B cell (primary cell): Measurements from ENCODE around the gene HSF4. TPM values are rescaled to one million over a fixed set of nuclear protein-coding genes. Genes with fewer than 3 reads are reported as not detected.

Experiments
- ATAC-seq: fragments of 200-7000 bp; cut with Tn5 transposase; one replicate; pipeline ENCODE4 v1.10.0; 2021; ENCODE audit warnings: low read depth, mild to moderate bottlenecking, moderate number of reproducible peaks, moderate library complexity
- CTCF ChIA-PET: fragments of 350-600 bp; sonication (Branson Sonifier 250); formaldehyde crosslinking; loops from one replicate; lab custom pipeline; 2021; ENCODE audit warnings: antibody characterized with exemption, inconsistent platforms; lab: Charles Lee
- POLR2A ChIA-PET: fragments of 350-600 bp; sonication (Branson Sonifier 250); formaldehyde crosslinking; loops from one replicate; lab custom pipeline; 2021; ENCODE audit warnings: antibody characterized with exemption; lab: Charles Lee
- DNase-seq: peaks from one replicate; pipeline ENCODE4 v3.0.0; 2013
- H2AFZ ChIP-seq: 2 replicates; pipeline ENCODE4 v1.6.1; 2012; ENCODE audit warnings: mild to moderate bottlenecking, low read depth, low read length; ENCODE audit not compliant: insufficient read depth, poor library complexity, severe bottlenecking
- H3K27ac ChIP-seq, 2 donors: 1 replicate in 1 of 2; 2 replicates in 1 of 2; pipeline ENCODE4 v1.5.1; 2012 to 2013; ENCODE audit warnings: low read length in 2 of 2, mild to moderate bottlenecking in 2 of 2, moderate library complexity in 1 of 2
- H3K27me3 ChIP-seq, 4 experiments: fragments of 200-600 bp in 1 of 4; sonication (generic) in 1 of 4; replicated peaks in 1 of 4; 1 replicate in 2 of 4; 2 replicates in 2 of 4; pipeline versions ENCODE4 v1.6.1 to v1.7.0; 2013 to 2016; ENCODE audit warnings: low read length in 3 of 4, mild to moderate bottlenecking in 2 of 4, mixed read lengths in 1 of 4, moderate library complexity in 1 of 4; ENCODE audit not compliant: insufficient read depth in 4 of 4, control insufficient read depth in 3 of 4; ENCODE audit errors: control extremely low read depth in 1 of 4
- H3K36me3 ChIP-seq, 2 experiments: replicated peaks in 1 of 2; 1 replicate in 1 of 2; 2 replicates in 1 of 2; pipeline versions ENCODE4 v1.6.1 to v1.7.1; 2013; ENCODE audit warnings: low read length in 1 of 2; ENCODE audit not compliant: insufficient read depth in 2 of 2, control insufficient read depth in 1 of 2; ENCODE audit errors: control extremely low read depth in 1 of 2, extremely low read depth in 1 of 2
- H3K4me1 ChIP-seq, 2 donors: fragments of 200-600 bp in 1 of 2; sonication (generic) in 1 of 2; 1 replicate in 1 of 2; 2 replicates in 1 of 2; pipeline versions ENCODE4 v1.5.1 to v1.6.1; 2013 to 2017; ENCODE audit warnings: low read length in 2 of 2; ENCODE audit not compliant: control insufficient read depth in 2 of 2, insufficient read depth in 2 of 2
- H3K4me2 ChIP-seq: replicated peaks from 2 replicates; pipeline ENCODE3; 2012; ENCODE audit warnings: mild to moderate bottlenecking, low read depth, low read length; ENCODE audit not compliant: poor library complexity, severe bottlenecking
- H3K4me3 ChIP-seq, 5 experiments: fragments of 200-600 bp in 1 of 5; sonication (generic) in 1 of 5; 1 replicate in 3 of 5; 2 replicates in 2 of 5; pipeline versions ENCODE4 v1.5.1 to v1.7.0; 2011 to 2016; ENCODE audit warnings: low read length in 4 of 5, mild to moderate bottlenecking in 4 of 5, low read depth in 2 of 5, control low read depth in 1 of 5, moderate library complexity in 1 of 5; ENCODE audit not compliant: insufficient read depth in 1 of 5; ENCODE audit errors: control extremely low read depth in 1 of 5, extremely low read depth in 1 of 5
- H3K79me2 ChIP-seq: fragments of 200-600 bp; sonication (generic); one replicate; pipeline ENCODE4 v1.6.0; 2016; ENCODE audit warnings: low read length; ENCODE audit not compliant: control insufficient read depth, insufficient read depth
- H3K9ac ChIP-seq: fragments of 200-600 bp; sonication (generic); 2 replicates; pipeline ENCODE4 v1.6.1; 2017; ENCODE audit warnings: mild to moderate bottlenecking, low read length, moderate library complexity
- H3K9me3 ChIP-seq, 3 donors: one replicate each; pipeline versions ENCODE4 v1.6.1 to v1.7.1; 2013; ENCODE audit warnings: low read length in 2 of 3; ENCODE audit not compliant: control insufficient read depth in 2 of 3, insufficient read depth in 1 of 3; ENCODE audit errors: control extremely low read depth in 1 of 3
- H4K20me1 ChIP-seq: 2 replicates; pipeline ENCODE4 v1.6.0; 2012; ENCODE audit warnings: mild to moderate bottlenecking, low read length; ENCODE audit not compliant: insufficient read depth, control insufficient read depth, poor library complexity, severe bottlenecking
- H3K27ac Mint-ChIP-seq: one replicate; pipeline ENCODE4 v1.8.0; 2021; ENCODE audit warnings: mixed read lengths
- H3K27me3 Mint-ChIP-seq: one replicate; pipeline ENCODE4 v1.8.0; 2021; ENCODE audit warnings: mixed read lengths
- H3K4me1 Mint-ChIP-seq: one replicate; pipeline ENCODE4 v1.8.0; 2021; ENCODE audit warnings: mixed read lengths
- H3K4me3 Mint-ChIP-seq: one replicate; pipeline ENCODE4 v1.8.0; 2021; ENCODE audit warnings: mixed read lengths
- H3K9me3 Mint-ChIP-seq: one replicate; pipeline ENCODE4 v1.8.0; 2022; ENCODE audit warnings: mixed read lengths; ENCODE audit not compliant: insufficient read depth
- EZH2 ChIP-seq: IDR thresholded peaks from 2 replicates; pipeline ENCODE4 v1.6.1; 2012; ENCODE audit warnings: borderline replicate concordance, low read depth, mild to moderate bottlenecking, moderate library complexity, low read length; ENCODE audit not compliant: insufficient read depth, poor library complexity, severe bottlenecking
- WGBS: methylation state at CpG from one replicate; pipeline ENCODE4 v1.1.5; 2013; ENCODE audit warnings: missing lambda C conversion rate; ENCODE audit not compliant: insufficient coverage; 5-methylcytosine and 5-hydroxymethylcytosine counted together
- intact Hi-C: fragments of 100-400 bp; cut with micrococcal nuclease; formaldehyde crosslinking; loops from one replicate; pipeline ENCODE4 v1.10.0; 2022
- polyA plus RNA-seq: library from polyadenylated mRNA; depleted of rRNA; stranded (reverse); fragments of >200 nt; gene quantifications from 2 replicates; pipeline ENCODE4 v1.2.3, GENCODE V29; 2012
- total RNA-seq, 2 donors: library from RNA; stranded (reverse); fragments of 120-200 nt in 1 of 2; gene quantifications; 1 replicate in 1 of 2; 2 replicates in 1 of 2; pipeline versions ENCODE4 v1.2.3 to v1.2.4, GENCODE V29; 2013 to 2022
- TF ChIP-seq, protein P1 (sequence below): fragments of 200-600 bp; IDR thresholded peaks from one replicate; pipeline ENCODE4 v1.8.0; 2022; ENCODE audit warnings: antibody characterized with exemption, mild to moderate bottlenecking

The HSF4 gene
- total and polyA plus RNA-seq, 2 donors (not counting 1 experiment from before 2014, with no cell fraction given) = 11.9 to 12.2 TPM

DNA sequence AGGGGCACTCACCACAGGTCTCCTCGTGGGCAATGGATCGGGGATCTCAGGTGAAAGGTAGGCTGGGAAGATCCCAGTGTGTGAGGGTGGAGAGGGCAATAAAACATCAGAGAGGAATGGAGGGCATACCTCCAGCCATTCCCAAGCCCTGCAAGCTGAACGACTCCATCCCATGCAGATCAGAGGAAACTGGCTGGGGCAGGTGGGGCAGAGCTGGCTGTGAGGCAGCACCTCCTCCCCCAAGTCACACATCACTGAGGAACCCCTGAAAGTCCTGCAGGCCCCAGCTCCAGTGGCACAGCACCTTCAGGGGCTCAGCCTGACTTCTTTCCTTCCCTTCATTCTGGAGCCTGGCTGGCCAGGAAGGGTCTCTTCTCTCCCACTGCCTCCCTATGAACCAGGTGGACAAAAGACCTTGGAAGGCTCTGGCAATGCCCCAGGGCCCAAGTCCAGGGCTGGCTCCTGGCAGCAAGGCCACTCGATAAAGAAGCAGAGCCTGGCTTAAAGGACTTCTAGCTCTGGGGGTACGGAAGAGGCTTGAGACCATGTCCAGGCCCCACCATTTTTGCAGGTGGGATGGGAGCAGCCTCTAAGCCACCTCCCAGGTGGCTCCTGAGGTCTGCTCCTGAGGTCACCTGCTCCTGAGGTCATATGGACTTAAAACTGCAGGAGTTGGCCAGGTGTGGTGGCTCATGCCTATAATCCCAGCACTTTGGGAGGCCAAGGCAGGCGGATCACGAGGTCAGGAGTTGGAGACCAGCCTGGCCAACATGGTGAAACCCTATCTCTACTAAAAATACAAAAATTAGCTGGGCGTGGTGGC lies 48.9 kb downstream of the HSF4 start:
- ChIA-PET CTCF (no interaction called here), POLR2A (no interaction called here)
- 83% methylated on average over 3 of the region's 8 CpGs for WGBS
- Mint-ChIP-seq H3K27ac (no peak overlapping the region), H3K27me3 (no peaks in the 10 kb centered on the region), H3K4me3 (no peak overlapping the region), H3K4me1 (no peaks in the 10 kb centered on the region), H3K9me3 (no peaks in the 10 kb centered on the region)
- H3K4me3 ChIP-seq = no peak overlapping the region
- H4K20me1 ChIP-seq = no peaks in the 10 kb centered on the region
- no peak overlapping the region for H3K4me2 ChIP-seq
- H3K9me3 ChIP-seq = no peaks in the 10 kb centered on the region
- no peaks in the 10 kb centered on the region for H3K36me3 ChIP-seq
- H3K4me1 ChIP-seq = no peaks in the 10 kb centered on the region
- TF ChIP-seq, protein P1, sequence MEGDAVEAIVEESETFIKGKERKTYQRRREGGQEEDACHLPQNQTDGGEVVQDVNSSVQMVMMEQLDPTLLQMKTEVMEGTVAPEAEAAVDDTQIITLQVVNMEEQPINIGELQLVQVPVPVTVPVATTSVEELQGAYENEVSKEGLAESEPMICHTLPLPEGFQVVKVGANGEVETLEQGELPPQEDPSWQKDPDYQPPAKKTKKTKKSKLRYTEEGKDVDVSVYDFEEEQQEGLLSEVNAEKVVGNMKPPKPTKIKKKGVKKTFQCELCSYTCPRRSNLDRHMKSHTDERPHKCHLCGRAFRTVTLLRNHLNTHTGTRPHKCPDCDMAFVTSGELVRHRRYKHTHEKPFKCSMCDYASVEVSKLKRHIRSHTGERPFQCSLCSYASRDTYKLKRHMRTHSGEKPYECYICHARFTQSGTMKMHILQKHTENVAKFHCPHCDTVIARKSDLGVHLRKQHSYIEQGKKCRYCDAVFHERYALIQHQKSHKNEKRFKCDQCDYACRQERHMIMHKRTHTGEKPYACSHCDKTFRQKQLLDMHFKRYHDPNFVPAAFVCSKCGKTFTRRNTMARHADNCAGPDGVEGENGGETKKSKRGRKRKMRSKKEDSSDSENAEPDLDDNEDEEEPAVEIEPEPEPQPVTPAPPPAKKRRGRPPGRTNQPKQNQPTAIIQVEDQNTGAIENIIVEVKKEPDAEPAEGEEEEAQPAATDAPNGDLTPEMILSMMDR = no peak
- TF ChIP-seq EZH2 = no peak
- intact Hi-C loops = no loop called here
- no peaks in the 10 kb centered on the region for H3K27me3 ChIP-seq
- no peak overlapping the region for H3K9ac ChIP-seq
- H3K27ac ChIP-seq = no peak overlapping the region
- H2AFZ ChIP-seq = no peak overlapping the region
- no peaks in the 10 kb centered on the region for H3K79me2 ChIP-seq
- DNase-seq (no peak), ATAC-seq (no peak)

DNA sequence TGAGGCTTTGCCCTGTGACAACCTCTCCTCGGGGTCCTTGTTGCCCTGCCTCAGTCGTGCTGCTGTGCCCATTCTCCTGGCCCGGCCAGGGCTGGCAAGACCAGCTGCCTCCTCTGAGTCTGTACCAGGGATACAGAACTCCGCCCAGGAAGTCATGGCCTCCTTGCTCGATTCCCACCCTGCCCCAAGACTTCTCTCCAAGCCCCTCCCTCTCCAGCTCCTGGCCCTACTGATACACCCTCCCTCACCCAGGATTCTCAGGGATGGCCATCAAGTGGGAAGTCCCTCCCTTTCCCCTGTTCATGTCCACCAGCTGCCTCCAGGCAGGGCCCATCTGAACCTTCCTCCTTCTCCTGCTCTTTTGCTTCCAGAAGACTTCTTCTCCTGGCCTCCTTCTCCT lies 51.2 kb downstream of the HSF4 start:
- no peaks in the 10 kb centered on the region for H4K20me1 ChIP-seq
- WGBS = 78% methylated on average over 5 of the region's 5 CpGs
- TF ChIP-seq, protein P1 = no peak
- TF ChIP-seq EZH2 = no peak
- H3K9me3 ChIP-seq = no peaks in the 10 kb centered on the region
- H3K27ac ChIP-seq = no peak overlapping the region
- no peak overlapping the region for H3K9ac ChIP-seq
- no peaks in the 10 kb centered on the region for H3K36me3 ChIP-seq
- no peak for ATAC-seq
- H3K9me3 Mint-ChIP-seq = no peaks in the 10 kb centered on the region
- H3K79me2 ChIP-seq = no peaks in the 10 kb centered on the region
- H3K4me2 ChIP-seq = no peak overlapping the region
- no peak overlapping the region for H2AFZ ChIP-seq
- H3K4me1 ChIP-seq = no peaks in the 10 kb centered on the region
- DNase-seq = no peak
- H3K27me3 Mint-ChIP-seq = no peaks in the 10 kb centered on the region
- H3K4me3 Mint-ChIP-seq = no peak overlapping the region
- no peaks in the 10 kb centered on the region for H3K4me1 Mint-ChIP-seq
- H3K27ac Mint-ChIP-seq = no peak overlapping the region
- H3K4me3 ChIP-seq = no peak overlapping the region
- ChIA-PET POLR2A (no interaction called here), CTCF (no interaction called here)
- H3K27me3 ChIP-seq = no peaks in the 10 kb centered on the region
- intact Hi-C loops = no loop called here
